Activated naive CD4-positive, alpha-beta T cell treated with anti-CD3 and anti-CD28 coated beads, Interleukin-2, amount 50 U/mL, for 16 hours (primary cell): Measurements from ENCODE around the gene MCF2L.

ENCODE experiments used
- DNase-seq: peaks from one replicate; pipeline ENCODE4 v3.0.0-alpha.2; 2020

MCF2L gene

DNA sequence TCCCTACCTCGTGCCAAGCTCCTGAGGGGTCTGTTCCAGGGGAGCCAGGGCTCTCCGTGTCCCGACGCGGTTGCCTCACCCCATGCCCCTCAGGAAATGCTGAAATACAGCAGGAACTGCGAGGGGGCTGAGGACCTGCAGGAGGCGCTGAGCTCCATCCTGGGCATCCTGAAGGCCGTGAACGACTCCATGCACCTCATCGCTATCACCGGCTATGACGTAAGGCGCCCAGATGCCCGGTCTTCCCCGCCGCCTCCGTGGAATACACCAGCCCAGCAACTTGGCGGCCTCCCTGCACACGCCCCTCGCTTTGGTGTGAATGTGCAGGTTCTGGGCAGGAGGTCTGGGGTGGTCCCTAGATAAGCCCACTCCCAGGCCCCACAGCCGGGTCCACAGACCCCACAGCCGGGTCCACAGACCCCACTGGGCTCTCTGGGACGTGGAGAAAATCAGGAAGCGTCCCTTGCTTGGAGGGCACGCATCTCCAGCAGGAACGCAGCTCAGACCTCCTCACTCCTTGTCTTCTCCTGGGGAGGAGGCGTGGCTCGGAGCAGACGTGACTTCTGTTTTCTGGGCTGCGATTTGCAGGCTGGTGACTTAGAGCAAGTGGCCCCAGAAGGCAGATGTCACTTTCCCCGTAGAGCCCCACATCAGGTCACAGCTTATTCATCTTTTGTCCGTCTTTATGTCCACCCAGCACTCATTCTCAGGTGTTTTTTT is 117.2 kb downstream of the MCF2L start:
- DNase-seq = no peak

DNA sequence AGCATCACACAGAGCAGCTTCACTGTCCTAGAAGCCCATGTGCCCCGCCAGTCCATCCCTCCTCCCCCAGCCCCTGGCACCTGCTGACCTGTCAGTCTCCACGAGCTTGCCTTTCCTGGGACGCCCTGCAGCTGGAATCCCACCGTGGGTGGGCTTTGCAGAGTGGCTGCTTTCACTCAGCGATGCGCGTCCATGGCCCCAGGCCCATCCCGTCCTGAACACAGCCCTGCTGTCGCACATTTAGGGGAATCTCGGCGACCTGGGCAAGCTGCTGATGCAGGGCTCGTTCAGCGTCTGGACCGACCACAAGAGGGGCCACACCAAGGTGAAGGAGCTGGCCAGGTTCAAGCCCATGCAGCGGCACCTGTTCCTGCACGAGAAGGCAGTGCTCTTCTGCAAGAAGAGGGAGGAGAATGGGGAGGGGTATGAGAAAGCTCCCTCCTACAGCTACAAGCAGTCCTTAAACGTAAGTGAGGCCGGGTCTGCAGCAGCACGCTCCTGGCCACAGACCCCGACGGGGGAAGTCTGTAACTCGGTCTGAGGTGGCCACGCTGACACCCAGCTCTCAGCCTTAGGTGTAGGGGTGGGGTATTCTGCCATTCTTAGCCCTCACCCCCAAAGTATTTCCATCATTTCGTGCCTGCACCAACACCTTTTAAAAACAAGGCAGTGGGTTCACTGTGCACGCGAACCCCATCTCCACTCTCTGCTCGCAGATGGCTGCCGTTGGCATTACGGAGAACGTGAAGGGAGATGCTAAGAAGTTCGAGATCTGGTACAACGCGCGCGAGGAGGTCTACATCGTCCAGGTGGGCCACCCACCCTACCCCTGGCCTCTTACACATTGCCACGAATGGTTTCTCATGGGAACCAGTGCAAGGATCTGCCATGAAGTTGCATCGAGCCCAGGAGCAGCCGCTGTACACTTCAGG is 118.2 kb downstream of the MCF2L start:
- DNase-seq = no peak

DNA sequence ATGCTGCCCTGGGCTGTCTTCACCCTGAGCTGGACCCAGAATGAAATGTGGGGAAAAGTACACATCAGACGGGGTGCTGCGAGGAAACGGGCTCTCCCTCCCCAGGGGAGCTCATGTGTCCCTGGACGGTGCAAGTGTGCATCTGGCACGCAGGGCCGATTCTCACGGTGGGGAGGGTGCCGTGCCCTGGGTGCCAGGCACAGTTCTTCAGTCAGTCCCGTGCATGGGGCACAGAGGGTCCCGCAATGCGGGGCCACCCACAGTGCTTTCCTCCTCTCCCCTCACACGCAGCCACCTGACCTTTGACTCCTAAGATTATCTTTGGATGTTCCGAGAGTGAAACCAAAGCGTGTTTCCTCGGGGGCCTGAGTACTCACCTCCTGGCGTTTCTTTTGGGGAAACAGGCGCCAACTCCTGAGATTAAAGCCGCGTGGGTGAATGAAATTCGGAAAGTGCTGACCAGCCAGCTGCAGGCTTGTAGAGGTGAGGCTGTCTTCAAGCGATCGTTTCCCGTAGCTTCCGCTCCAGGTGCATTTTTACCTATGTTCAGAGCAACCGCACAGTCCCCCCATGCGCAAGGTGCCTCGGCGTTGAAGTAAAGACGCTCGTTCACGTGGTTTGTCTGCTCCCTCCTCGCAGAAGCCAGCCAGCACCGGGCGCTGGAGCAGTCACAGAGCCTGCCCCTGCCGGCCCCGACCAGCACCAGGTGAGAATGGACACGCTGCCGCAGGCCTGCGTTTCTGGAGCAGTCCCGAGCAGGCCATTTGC is 119.1 kb downstream of the MCF2L start:
- DNase-seq = no peak

- no peak for DNase-seq
Observed at GRCh38 chr13:113088691-113089020, 119.6 kb downstream of the MCF2L start.

- DNase-seq = no peak
Observed at GRCh38 chr13:113089693-113090414, 120.8 kb downstream of the MCF2L start.

DNA sequence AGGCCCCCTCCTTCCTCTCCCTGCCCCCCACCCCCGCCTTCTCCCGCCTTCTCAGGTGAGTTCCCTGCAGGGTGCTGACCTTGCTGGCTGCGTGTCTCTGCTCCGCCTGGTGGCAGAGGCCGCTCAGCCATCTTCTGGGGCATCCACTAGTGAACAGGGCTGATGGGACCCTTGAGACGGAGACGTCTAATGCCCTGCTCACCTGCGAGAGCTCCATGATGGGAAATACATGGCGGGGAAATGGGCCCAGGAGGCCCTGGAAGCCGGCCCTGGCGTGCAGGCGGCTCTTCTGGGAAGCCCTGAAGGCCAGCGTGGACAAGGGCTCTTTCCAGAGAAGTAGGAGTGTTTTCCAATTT is 121.4 kb downstream of the MCF2L start:
- no peak for DNase-seq

GRCh38 chr13:113090806-113091205 is 121.8 kb downstream of the MCF2L start:
- no peak for DNase-seq

- no peak for DNase-seq
Observed at GRCh38 chr13:113091211-113091771, 122.3 kb downstream of the MCF2L start.

DNA sequence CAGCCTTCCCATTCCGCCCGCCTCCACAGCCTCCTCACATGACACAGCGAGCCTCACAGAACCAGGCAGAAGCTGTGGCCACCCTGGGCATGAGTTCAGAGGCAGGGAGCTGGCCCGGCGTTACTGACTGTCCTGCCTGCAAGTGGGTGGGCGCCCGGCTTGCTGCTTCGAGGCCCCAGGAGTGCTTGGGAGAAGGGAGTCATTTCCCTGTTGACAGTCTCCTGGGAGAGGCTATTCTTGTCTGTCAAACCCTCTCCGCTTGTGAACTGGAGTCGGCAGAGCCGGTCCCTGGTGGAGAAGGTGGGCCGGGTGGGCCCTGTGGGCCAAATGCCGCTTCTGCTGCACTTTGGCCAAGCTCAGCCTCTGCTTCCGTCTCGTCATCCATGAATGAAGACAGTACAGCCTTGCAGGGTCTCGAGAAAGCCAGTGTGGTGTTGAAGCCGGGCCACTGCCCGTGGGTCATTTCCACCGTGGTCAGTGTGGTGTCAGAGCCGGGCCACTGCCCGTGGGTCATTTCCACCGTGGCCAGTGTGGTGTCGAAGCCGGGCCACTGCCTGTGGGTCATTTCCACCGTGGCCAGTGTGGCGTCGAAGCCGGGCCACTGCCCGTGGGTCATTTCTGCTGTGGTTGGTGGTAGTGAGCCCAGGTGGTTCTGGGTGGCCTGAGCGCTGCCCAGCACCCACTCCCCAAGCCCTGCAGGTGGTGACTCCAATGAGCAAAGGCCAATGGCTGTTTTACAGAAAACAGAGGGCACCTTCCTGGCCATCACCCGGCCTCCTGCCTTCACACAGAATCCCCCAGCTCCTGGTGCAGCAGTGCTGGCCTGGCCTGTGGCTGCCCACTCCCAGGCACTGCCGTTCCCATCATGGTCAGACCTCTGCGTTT is 123.1 kb downstream of the MCF2L start:
- DNase-seq = no peak

- DNase-seq = no peak
Observed at GRCh38 chr13:113092776-113093579, 124.0 kb downstream of the MCF2L start.

DNA sequence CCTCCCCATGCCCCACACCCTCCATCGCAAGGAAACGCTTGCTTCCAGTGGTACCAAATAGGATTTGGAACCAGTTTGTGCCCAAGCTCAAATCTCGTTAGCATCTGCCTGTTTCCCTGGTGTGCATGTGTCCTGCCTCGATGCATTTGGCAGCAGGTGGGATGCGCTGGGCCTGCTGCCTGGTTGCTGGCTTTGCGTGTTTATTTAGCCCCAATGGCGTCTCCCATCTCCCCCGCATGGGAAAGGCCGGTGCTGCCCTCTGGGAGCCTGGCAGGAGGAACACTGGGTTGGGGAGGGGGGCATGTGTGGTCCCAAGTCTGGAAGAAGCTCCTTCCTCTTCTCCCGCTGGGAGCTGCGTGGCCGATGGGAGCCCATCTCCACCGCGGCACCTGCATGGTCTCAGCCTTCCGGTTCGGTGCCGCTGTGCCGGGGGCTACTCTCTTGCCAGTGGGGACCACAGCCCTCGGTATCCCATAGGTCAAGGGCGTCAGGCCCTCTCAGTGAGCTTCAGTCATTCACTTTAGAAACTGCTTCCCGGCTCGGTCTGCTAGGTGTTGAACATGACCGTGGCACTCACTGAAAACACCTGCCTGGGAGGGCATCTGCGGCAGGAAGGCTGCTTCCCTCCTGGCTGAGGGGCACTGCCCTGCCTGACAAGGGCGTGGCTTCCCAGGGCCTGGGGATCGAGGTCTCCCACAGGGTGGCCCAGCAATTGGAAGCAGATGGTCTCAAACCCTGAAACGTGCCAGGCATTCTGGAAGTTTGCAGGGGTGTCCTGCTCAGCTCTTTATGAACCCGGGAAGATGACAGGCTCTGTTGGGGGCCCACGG is 124.8 kb downstream of the MCF2L start:
- no peak for DNase-seq

- no peak for DNase-seq
Observed at GRCh38 chr13:113094410-113094800, 125.4 kb downstream of the MCF2L start.

- no peak for DNase-seq
Observed at GRCh38 chr13:113095146-113096051, 126.4 kb downstream of the MCF2L start.

- no peak for DNase-seq
Observed at GRCh38 chr13:113096052-113096744, 127.2 kb downstream of the MCF2L start.

GRCh38 chr13:113096745-113097305 is 127.8 kb downstream of the MCF2L start:
- no peak for DNase-seq

- DNase-seq = no peak
Observed at GRCh38 chr13:113097651-113098050, 128.6 kb downstream of the MCF2L start.

DNA sequence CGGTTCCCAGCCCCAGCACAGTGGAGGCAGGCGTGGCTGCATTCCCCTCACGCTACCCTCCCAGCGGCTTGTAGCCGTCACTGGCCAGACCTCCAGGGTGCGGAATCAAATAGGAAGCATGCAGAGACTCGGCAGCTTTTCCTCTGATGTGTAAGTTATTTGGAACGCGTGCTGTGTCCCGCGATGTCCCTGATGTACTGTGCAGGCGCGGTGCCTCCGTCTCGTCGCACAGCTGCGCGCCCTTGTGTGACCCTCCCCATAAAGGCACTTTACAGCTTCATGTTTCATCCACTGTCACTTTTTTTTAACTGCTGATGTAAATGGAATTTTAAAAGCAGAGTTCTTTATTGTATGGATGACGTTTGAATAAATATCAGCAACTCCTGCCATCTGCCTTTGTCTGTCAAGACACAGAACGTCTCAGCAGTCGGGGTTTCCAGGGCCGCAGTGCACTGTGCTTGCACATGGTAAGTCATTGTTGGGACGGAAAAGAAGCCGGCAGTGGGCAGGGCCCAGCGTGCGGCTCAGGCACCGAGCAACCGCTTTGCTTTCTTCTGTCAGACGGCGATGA is 129.2 kb downstream of the MCF2L start:
- no peak for DNase-seq
